ENCODE data around the gene GMPS. TPM values are rescaled to one million over a fixed set of nuclear protein-coding genes. Genes with fewer than 3 reads are reported as not detected.
"Not testable (repeated sequence)": the region's sequence is repeated elsewhere in the genome, so short reads cannot be mapped to it uniquely, and the experiment has no call there.

GMPS gene
- 100 to 1,000 TPM; 106 to 111 TPM for total RNA-seq

- H3K4me1 Mint-ChIP-seq: peaks cover 31% of the 10 kb centered on the region
- CTCF ChIA-PET: interaction anchor here (0.7 to 8.9 kb wide), 9 partner anchors 9 to 818 kb away, joined by 3 to 91 read pairs (median 5); partner anchors contain the start of genes C3orf33 and SLC33A1
- H3K27ac Mint-ChIP-seq: peak within 1 kb of the TSS; percentile 91
- H3K9me3 Mint-ChIP-seq: no peaks in the 10 kb centered on the region
- peak within 1 kb of the TSS; percentile 97 for H3K4me3 Mint-ChIP-seq
- H3K27me3 Mint-ChIP-seq: no peaks in the 10 kb centered on the region
- POLR2A ChIA-PET: interaction anchor here (0.7 to 6.3 kb wide), 15 partner anchors 9 to 1545 kb away, joined by 3 to 127 read pairs (median 4); partner anchors contain the start of genes C3orf33, CCNL1 and SLC33A1
- H3K36me3 Mint-ChIP-seq (ENCODE audit: low read depth): peaks cover 9% of the 10 kb centered on the region
- DNase-seq: peak; percentile 96
Measured at GRCh38 chr3:155870133-155870944, at the start of gene GMPS. TSS of gene GMPS (plus strand) at chr3:155870650. CDS start at chr3:155870871, 221 bp downstream.

- POLR2A ChIA-PET: interaction anchor here (0.7 to 1.0 kb wide), 2 partner anchors 22 to 25 kb away, joined by 3 to 4 read pairs; partner anchors contain the start of genes C3orf33 and SLC33A1
- CTCF ChIA-PET: interaction anchor here (1.9 kb wide), 1 partner anchor 22 kb away, joined by 13 read pairs; the partner anchor contains the start of gene C3orf33
- H3K36me3 Mint-ChIP-seq (ENCODE audit: low read depth): peaks cover 28% of the 10 kb centered on the region
- not testable (repeated sequence) for H3K27me3 Mint-ChIP-seq, H3K27ac Mint-ChIP-seq, H3K9me3 Mint-ChIP-seq, H3K4me3 Mint-ChIP-seq, DNase-seq, H3K4me1 Mint-ChIP-seq
Measured at GRCh38 chr3:155828490-155829098, 41.9 kb upstream of the GMPS start.

- DNase-seq: no peak
- Mint-ChIP-seq H3K9me3 (no peaks in the 10 kb centered on the region), H3K4me3 (no peak overlapping the region), H3K36me3 (ENCODE audit: low read depth) (peaks cover 22% of the 10 kb centered on the region), H3K27ac (no peak overlapping the region), H3K27me3 (no peaks in the 10 kb centered on the region), H3K4me1 (peaks cover 8% of the 10 kb centered on the region)
- ChIA-PET CTCF (interaction anchor here (0.6 to 1.1 kb wide), 3 partner anchors 29 to 1391 kb away, joined by 3 to 7 read pairs (median 4); partner anchors contain the start of gene C3orf33), POLR2A (no interaction called here)
Measured at GRCh38 chr3:155835341-155836071, 34.9 kb upstream of the GMPS start.

GRCh38 chr3:155843569-155843968 lies 26.9 kb upstream of the GMPS start:
- Mint-ChIP-seq H3K36me3 (ENCODE audit: low read depth) (peaks cover 12% of the 10 kb centered on the region), H3K9me3 (no peaks in the 10 kb centered on the region), H3K4me1 (peaks cover 31% of the 10 kb centered on the region), H3K27me3 (no peaks in the 10 kb centered on the region), H3K4me3 (no peak overlapping the region), H3K27ac (no peak overlapping the region)
- DNase-seq: no peak
- CTCF ChIA-PET: interaction anchor here (1.1 kb wide), 1 partner anchor 10 kb away, joined by 3 read pairs; no protein-coding TSS in a partner anchor
- POLR2A ChIA-PET: interaction anchor here (2.7 kb wide), 1 partner anchor 10 kb away, joined by 18 read pairs; the partner anchor contains the start of gene SLC33A1

- ChIA-PET CTCF (interaction anchor here (1.2 kb wide), 1 partner anchor 40 kb away, joined by 8 read pairs; the partner anchor contains the start of gene C3orf33), POLR2A (no interaction called here)
- DNase-seq: no peak
- no peak overlapping the region for H3K4me3 Mint-ChIP-seq
- H3K9me3 Mint-ChIP-seq: no peaks in the 10 kb centered on the region
- peaks cover 46% of the 10 kb centered on the region for H3K4me1 Mint-ChIP-seq
- peaks cover 24% of the 10 kb centered on the region for H3K36me3 Mint-ChIP-seq (ENCODE audit: low read depth)
- no peak overlapping the region for H3K27ac Mint-ChIP-seq
- no peaks in the 10 kb centered on the region for H3K27me3 Mint-ChIP-seq
Measured at GRCh38 chr3:155846119-155846518, 24.3 kb upstream of the GMPS start.

- no peak for DNase-seq
- Mint-ChIP-seq H3K4me1 (peaks cover 61% of the 10 kb centered on the region), H3K4me3 (no peak overlapping the region), H3K27me3 (no peaks in the 10 kb centered on the region), H3K27ac (no peak overlapping the region), H3K36me3 (ENCODE audit: low read depth) (peaks cover 39% of the 10 kb centered on the region), H3K9me3 (no peaks in the 10 kb centered on the region)
- CTCF ChIA-PET: interaction anchor here (1.0 to 3.5 kb wide), 2 partner anchors 41 to 42 kb away, joined by 3 to 22 read pairs; partner anchors contain the start of gene C3orf33
- POLR2A ChIA-PET: no interaction called here
Measured at GRCh38 chr3:155847993-155848392, 22.5 kb upstream of the GMPS start.

GRCh38 chr3:155849404-155849803 lies 21.0 kb upstream of the GMPS start:
- CTCF ChIA-PET: interaction anchor here (1.2 to 3.5 kb wide), 2 partner anchors 22 to 43 kb away, joined by 4 to 22 read pairs; partner anchors contain the start of gene C3orf33
- H3K27me3 Mint-ChIP-seq, DNase-seq, H3K9me3 Mint-ChIP-seq, H3K27ac Mint-ChIP-seq, H3K4me3 Mint-ChIP-seq: not testable (repeated sequence)
- peaks cover 53% of the 10 kb centered on the region for H3K4me1 Mint-ChIP-seq
- POLR2A ChIA-PET: interaction anchor here (1.0 to 1.8 kb wide), 3 partner anchors 12 to 22 kb away, joined by 3 to 5 read pairs (median 5); no protein-coding TSS in a partner anchor
- H3K36me3 Mint-ChIP-seq (ENCODE audit: low read depth): peaks cover 48% of the 10 kb centered on the region

GRCh38 chr3:155852341-155852740 lies 18.1 kb upstream of the GMPS start:
- peaks cover 50% of the 10 kb centered on the region for H3K36me3 Mint-ChIP-seq (ENCODE audit: low read depth)
- DNase-seq: no peak
- peak overlapping the region; percentile 97 for H3K4me3 Mint-ChIP-seq
- peak overlapping the region; percentile 100 for H3K27ac Mint-ChIP-seq
- H3K27me3 Mint-ChIP-seq: no peaks in the 10 kb centered on the region
- POLR2A ChIA-PET: interaction anchor here (0.8 to 3.6 kb wide), 8 partner anchors 9 to 1308 kb away, joined by 3 to 127 read pairs (median 14); partner anchors contain the start of genes C3orf33, CCNL1, GMPS and SSR3
- H3K4me1 Mint-ChIP-seq: peaks cover 50% of the 10 kb centered on the region
- CTCF ChIA-PET: interaction anchor here (0.6 to 2.9 kb wide), 5 partner anchors 18 to 821 kb away, joined by 3 to 45 read pairs (median 14); partner anchors contain the start of genes C3orf33 and GMPS
- no peaks in the 10 kb centered on the region for H3K9me3 Mint-ChIP-seq

GRCh38 chr3:155853214-155854140 lies 17.0 kb upstream of the GMPS start:
- Mint-ChIP-seq H3K27me3 (no peaks in the 10 kb centered on the region), H3K36me3 (ENCODE audit: low read depth) (peaks cover 43% of the 10 kb centered on the region), H3K27ac (peak overlapping the region; percentile 100), H3K9me3 (no peaks in the 10 kb centered on the region), H3K4me3 (peak overlapping the region; percentile 97), H3K4me1 (peaks cover 42% of the 10 kb centered on the region)
- ChIA-PET CTCF (interaction anchor here (0.6 to 2.9 kb wide), 5 partner anchors 9 to 48 kb away, joined by 3 to 45 read pairs (median 14); partner anchors contain the start of genes C3orf33 and GMPS), POLR2A (interaction anchor here (0.7 to 3.6 kb wide), 18 partner anchors 9 to 1307 kb away, joined by 3 to 127 read pairs (median 6); partner anchors contain the start of genes C3orf33, CCNL1, GMPS and SSR3)
- DNase-seq: peak; percentile 43

- Mint-ChIP-seq H3K9me3 (no peaks in the 10 kb centered on the region), H3K4me3 (peak within 1 kb of the TSS; percentile 97), H3K27me3 (no peaks in the 10 kb centered on the region), H3K27ac (peak within 1 kb of the TSS; percentile 100), H3K4me1 (peaks cover 37% of the 10 kb centered on the region), H3K36me3 (ENCODE audit: low read depth) (peaks cover 39% of the 10 kb centered on the region)
- peak; percentile 99 for DNase-seq
- CTCF ChIA-PET: interaction anchor here (0.6 to 2.9 kb wide), 4 partner anchors 8 to 48 kb away, joined by 3 to 45 read pairs (median 16); partner anchors contain the start of genes C3orf33 and GMPS
- POLR2A ChIA-PET: interaction anchor here (0.7 to 3.6 kb wide), 15 partner anchors 9 to 1306 kb away, joined by 3 to 127 read pairs (median 7); partner anchors contain the start of genes C3orf33, CCNL1 and GMPS
Measured at GRCh38 chr3:155854141-155854940, 16.1 kb upstream of the GMPS start, which contains the start of gene SLC33A1. TSS of gene SLC33A1 (minus strand) at chr3:155854427. CDS start at chr3:155853997, 430 bp downstream.

Data from activated CD4-positive, alpha-beta memory T cell treated with anti-CD3 and anti-CD28 coated beads, Interleukin-2, amount 10 ng/mL, durations not matched to agents 7 days and 5 days (primary cell).